Adrenal gland (tissue), 12 donors: ENCODE data around the gene LY86. TPM values are rescaled to one million over a fixed set of nuclear protein-coding genes. Genes with fewer than 3 reads are reported as not detected.

Experiments
- DNase-seq, 7 donors: peaks; one replicate each; pipeline ENCODE4 v3.0.0-alpha.2; 2019 to 2020
- H3K27ac ChIP-seq, 5 donors: fragments of 200-600 bp; sonication (generic) in 4 of 5; 1 replicate in 3 of 5; 2 replicates in 2 of 5; pipeline versions ENCODE4 v1.5.1 to v1.8.0; 2016 to 2020; ENCODE audit warnings: mild to moderate bottlenecking in 1 of 5
- H3K27me3 ChIP-seq: fragments of 200-600 bp; 2 replicates; pipeline ENCODE4 v1.8.0; 2021
- H3K36me3 ChIP-seq, 2 donors: fragments of 200-600 bp; replicated peaks in 1 of 2; 1 replicate in 1 of 2; 2 replicates in 1 of 2; pipeline versions ENCODE4 v1.5.1 to v1.8.0; 2018 to 2022
- H3K4me1 ChIP-seq, 2 donors: fragments of 200-600 bp; replicated peaks in 1 of 2; 1 replicate in 1 of 2; 2 replicates in 1 of 2; pipeline versions ENCODE4 v1.5.1 to v1.8.0; 2018 to 2021
- H3K4me3 ChIP-seq, 4 donors: fragments of 200-600 bp; sonication (generic) in 3 of 4; one replicate each; pipeline ENCODE4 v1.5.1; 2016 to 2018
- H3K9me3 ChIP-seq, 3 donors: fragments of 200-600 bp; sonication (generic) in 1 of 3; replicated peaks in 1 of 3; 1 replicate in 2 of 3; 2 replicates in 1 of 3; pipeline versions ENCODE4 v1.5.1 to v1.8.0; 2016 to 2021
- POLR2A ChIP-seq, 2 donors: fragments of 450-650 bp; IDR thresholded peaks; one replicate each; pipeline ENCODE4 v1.6.1; 2017; ENCODE audit warnings: antibody characterized with exemption in 2 of 2, mild to moderate bottlenecking in 2 of 2, moderate library complexity in 1 of 2
- WGBS, 4 donors: extraction: QIAGEN DNeasy Blood & Tissue Kit in 2 of 4; methylation state at CpG; one replicate each; pipeline versions ENCODE4 v1.1.5 to v1.1.7; 2013 to 2017; 5-methylcytosine and 5-hydroxymethylcytosine counted together
- intact Hi-C, 2 donors: fragments of 100-400 bp; cut with DNase I; formaldehyde crosslinking; loops; one replicate each; pipeline versions ENCODE4 v1.14.1 to v1.15.0; 2022 to 2023
- polyA plus RNA-seq, 3 donors: library from polyadenylated mRNA; stranded (reverse); fragments of 200-250 nt in 2 of 3; fragments of 350-450 nt in 1 of 3; fragmentation: Illumina TruSeq in 1 of 3; extraction: RNeasy Lipid Tissue Mini Kit (QIAGEN cat#74804) in 1 of 3; gene quantifications; one replicate each; pipeline ENCODE4 v1.2.3, GENCODE V29; 2013 to 2014
- total RNA-seq, 9 donors: library from RNA; depleted of rRNA in 4 of 9; stranded (reverse); fragments of >200 nt in 4 of 9; fragments of 120-200 nt in 1 of 9; fragmentation: NEBNext Ultra II Directional in 1 of 9; extraction: Animal tissue kit (Norgen Biotek cat#: 25700) in 1 of 9; gene quantifications; one replicate each; pipeline versions ENCODE4 v1.1.0 to v1.2.4, GENCODE V29; 2013 to 2023
- TF ChIP-seq, protein P1 (sequence below), 6 experiments: fragments of 450-650 bp in 4 of 6; fragments of 200-600 bp in 2 of 6; sonication (generic) in 1 of 6; IDR thresholded peaks; 1 replicate in 5 of 6; 2 replicates in 1 of 6; pipeline versions ENCODE4 v1.5.1 to v1.8.0; 2016 to 2021; ENCODE audit warnings: antibody characterized with exemption in 6 of 6, mild to moderate bottlenecking in 2 of 6, moderate library complexity in 1 of 6
- donor health status: healthy with polysubstance abuse.
- donor health status: Bipolar disorder and iron deficiency.
- donor health status: DM: yes; HTN: yes; CAD: no.
- donor health status: DM: no; HTN: no; CAD: no.
- donor health status: DM: no; HTN: no; CAD: no.
- donor health status: DM: yes; HTN: yes; CAD: no.

The LY86 gene
- total and polyA plus RNA-seq, 12 donors: 0.60 to 25.7 (median 7.1) TPM

DNA sequence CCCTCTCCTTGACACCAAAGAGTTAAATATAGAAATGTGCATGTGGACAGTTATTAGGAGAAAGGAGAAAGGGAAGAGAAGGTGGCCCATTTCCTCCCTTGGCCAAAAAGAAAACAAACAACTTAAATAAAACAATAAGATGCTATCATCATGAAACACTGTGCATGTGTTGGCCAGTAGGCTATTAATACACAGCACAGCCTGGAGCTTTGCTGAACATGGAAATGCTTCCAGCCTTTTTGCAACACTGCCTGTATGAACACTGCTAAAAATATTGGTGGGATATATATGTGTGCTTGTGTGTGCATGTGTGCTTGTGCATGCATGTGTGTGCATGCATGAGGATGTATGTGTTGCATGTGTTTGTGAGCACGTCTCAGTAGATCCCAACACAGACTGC lies 100.4 kb downstream of the LY86 start:
- Histone ChIP-seq H3K9me3 (no peaks in the 10 kb centered on the region), H3K36me3 (no peaks in the 10 kb centered on the region), H3K4me3 (no peak overlapping the region), H3K27me3 (no peaks in the 10 kb centered on the region), H3K4me1 (peaks cover 27 to 34% of the 10 kb centered on the region in 2 donors), H3K27ac (peak overlapping the region in 2 of 5 donors; percentile 1 to 44)
- TF ChIP-seq, protein P1, sequence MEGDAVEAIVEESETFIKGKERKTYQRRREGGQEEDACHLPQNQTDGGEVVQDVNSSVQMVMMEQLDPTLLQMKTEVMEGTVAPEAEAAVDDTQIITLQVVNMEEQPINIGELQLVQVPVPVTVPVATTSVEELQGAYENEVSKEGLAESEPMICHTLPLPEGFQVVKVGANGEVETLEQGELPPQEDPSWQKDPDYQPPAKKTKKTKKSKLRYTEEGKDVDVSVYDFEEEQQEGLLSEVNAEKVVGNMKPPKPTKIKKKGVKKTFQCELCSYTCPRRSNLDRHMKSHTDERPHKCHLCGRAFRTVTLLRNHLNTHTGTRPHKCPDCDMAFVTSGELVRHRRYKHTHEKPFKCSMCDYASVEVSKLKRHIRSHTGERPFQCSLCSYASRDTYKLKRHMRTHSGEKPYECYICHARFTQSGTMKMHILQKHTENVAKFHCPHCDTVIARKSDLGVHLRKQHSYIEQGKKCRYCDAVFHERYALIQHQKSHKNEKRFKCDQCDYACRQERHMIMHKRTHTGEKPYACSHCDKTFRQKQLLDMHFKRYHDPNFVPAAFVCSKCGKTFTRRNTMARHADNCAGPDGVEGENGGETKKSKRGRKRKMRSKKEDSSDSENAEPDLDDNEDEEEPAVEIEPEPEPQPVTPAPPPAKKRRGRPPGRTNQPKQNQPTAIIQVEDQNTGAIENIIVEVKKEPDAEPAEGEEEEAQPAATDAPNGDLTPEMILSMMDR (IDR thresholded peaks at IDR 0.05): no peak
- 53 to 74% (median 61%) methylated on average over 1 of the region's 1 CpG for WGBS, 4 donors
- DNase-seq: no peak
- intact Hi-C loops: no loop called here

DNA sequence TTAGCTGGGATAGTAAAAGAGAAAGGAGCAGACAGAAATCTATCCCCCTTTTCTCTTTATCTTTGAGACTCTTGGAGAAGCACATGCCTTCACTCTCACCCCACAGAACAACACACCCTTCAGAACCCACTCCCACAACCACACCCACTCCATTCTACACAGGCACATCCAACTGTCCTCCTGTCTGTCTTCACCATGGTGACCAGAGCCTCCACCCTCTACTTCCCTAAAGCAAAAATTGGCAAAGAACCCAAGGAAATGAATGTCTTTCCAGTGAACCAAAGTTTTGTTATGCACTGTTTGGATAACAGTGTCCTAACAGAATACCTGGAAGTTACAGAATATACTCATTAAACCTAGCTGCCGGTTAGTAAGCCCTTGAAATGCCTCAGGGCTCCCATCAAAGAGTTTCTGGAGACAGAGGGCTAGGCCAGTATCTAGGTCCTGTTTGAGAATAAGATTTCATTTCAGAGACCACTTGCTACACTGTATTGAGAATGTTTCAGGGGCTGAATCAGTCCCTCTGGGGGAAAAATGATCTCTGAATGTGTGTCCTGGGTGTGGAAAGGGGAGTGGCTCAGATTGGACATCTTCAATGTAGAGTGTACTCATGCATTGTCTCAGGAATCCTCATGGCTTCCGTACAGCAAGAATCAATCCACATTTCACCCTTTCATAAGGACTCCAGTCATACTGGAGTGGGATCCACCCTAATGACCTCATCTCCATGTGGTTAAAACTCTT lies 101.1 kb downstream of the LY86 start:
- TF ChIP-seq, protein P1 (IDR thresholded peaks at IDR 0.05): no peak
- no peak for TF ChIP-seq POLR2A (IDR thresholded peaks at IDR 0.05)
- DNase-seq: no peak
- H3K27ac ChIP-seq: peak overlapping the region in 2 of 5 donors; percentile 33 to 58

DNA sequence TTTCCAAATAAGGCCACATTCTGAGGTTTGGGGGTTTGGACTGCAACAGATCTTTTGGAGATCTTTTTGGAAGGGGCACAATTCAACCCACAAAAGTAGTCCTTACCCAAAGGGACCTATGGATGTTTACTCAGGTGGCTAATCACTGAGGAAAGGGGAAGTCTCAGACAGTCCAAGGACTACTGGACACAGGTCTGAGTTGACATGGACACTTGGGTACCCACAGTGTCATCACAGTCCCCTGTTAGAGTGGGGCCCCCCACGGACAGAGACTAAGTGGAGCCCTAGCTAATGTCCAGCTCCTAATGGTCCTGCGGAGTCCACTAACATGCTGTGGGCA lies 101.6 kb downstream of the LY86 start:
- intact Hi-C loops: no loop called here
- peaks cover 27 to 42% of the 10 kb centered on the region in 2 donors for H3K4me1 ChIP-seq
- peak overlapping the region in 2 of 5 donors; percentile 33 to 58 for H3K27ac ChIP-seq
- H3K9me3 ChIP-seq: no peaks in the 10 kb centered on the region
- H3K36me3 ChIP-seq: no peaks in the 10 kb centered on the region
- H3K27me3 ChIP-seq: no peaks in the 10 kb centered on the region
- no peak for TF ChIP-seq POLR2A (IDR thresholded peaks at IDR 0.05)
- TF ChIP-seq, protein P1 (IDR thresholded peaks at IDR 0.05): no peak
- H3K4me3 ChIP-seq: no peak overlapping the region
- WGBS, 4 donors: 84 to 93% (median 92%) methylated on average over 2 of the region's 2 CpGs
- no peak for DNase-seq

More for the DNA sequence above, 101.1 kb downstream of the LY86 start:
- no peaks in the 10 kb centered on the region for H3K27me3 ChIP-seq
- WGBS, 4 donors: 64 to 78% (median 68%) methylated on average over 2 of the region's 2 CpGs
- H3K4me3 ChIP-seq: no peak overlapping the region
- peaks cover 27 to 38% of the 10 kb centered on the region in 2 donors for H3K4me1 ChIP-seq
- intact Hi-C loops: no loop called here
- no peaks in the 10 kb centered on the region for H3K36me3 ChIP-seq
- no peaks in the 10 kb centered on the region for H3K9me3 ChIP-seq

DNA sequence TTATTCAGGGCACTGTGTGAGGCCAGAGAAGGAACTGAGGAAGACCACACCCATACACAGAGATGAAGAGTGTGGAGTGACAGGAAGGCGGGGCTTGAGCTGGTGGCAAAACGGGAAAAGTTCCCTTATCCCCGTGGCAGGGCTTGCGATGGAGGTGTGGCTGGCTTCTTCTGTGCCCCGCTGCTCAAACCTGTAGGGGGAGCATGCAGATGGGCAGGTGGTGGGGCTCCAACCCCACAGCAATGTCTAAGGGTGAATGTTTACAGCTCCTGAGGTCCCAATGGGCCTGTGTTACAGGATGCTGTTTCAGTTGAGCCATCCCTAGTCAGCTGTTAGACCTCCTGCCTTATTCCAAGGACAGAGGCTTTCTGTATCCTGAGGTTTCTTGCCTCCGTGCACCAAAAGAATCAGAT lies 105.9 kb downstream of the LY86 start:
- Histone ChIP-seq H3K27me3 (no peaks in the 10 kb centered on the region), H3K9me3 (no peaks in the 10 kb centered on the region), H3K4me1 (peaks cover 20 to 33% of the 10 kb centered on the region in 2 donors), H3K36me3 (no peaks in the 10 kb centered on the region), H3K27ac (peak overlapping the region in 1 of 5 donors; percentile 25), H3K4me3 (no peak overlapping the region)
- WGBS, 4 donors: 67 to 80% (median 75%) methylated on average over 1 to 6 of the region's 6 CpGs
- no peak for DNase-seq
- intact Hi-C loops: no loop called here
- TF ChIP-seq, protein P1 (IDR thresholded peaks at IDR 0.05): no peak
- TF ChIP-seq POLR2A (IDR thresholded peaks at IDR 0.05): no peak
